OCI-LY3 (cell line): ENCODE data around the gene BLOC1S6.

Experiments used
- CTCF ChIP-seq: fragments of 200-600, 300-600 bp; sonication (generic); IDR thresholded peaks from 2 replicates; pipeline ENCODE4 v1.5.1; 2014; ENCODE audit warnings: antibody characterized with exemption, low read length, low read depth
- EZH2phosphoT487 ChIP-seq: fragments of 200-600 bp; shearing (Covaris generic); IDR thresholded peaks from 2 replicates; pipeline ENCODE4 v1.6.1; 2018; ENCODE audit warnings: antibody characterized with exemption, mixed run types, low read depth

GRCh38 chr15:45634432-45635190 is 47.4 kb downstream of the BLOC1S6 start, which contains the start of gene SQOR:
- TF ChIP-seq CTCF (no peak), EZH2phosphoT487 (no peak)
